Raji (cell line): Measurements from ENCODE around the gene TNNT1.
A peak's percentile ranks its signal among the peaks of the same experiment; 100 is the strongest.

Experiments
- POLR2A ChIP-seq: IDR thresholded peaks from 2 replicates; pipeline ENCODE4 v1.6.1; 2011; ENCODE audit warnings: low read depth, low read length, control low read depth; ENCODE audit not compliant: insufficient read depth

The TNNT1 gene

DNA sequence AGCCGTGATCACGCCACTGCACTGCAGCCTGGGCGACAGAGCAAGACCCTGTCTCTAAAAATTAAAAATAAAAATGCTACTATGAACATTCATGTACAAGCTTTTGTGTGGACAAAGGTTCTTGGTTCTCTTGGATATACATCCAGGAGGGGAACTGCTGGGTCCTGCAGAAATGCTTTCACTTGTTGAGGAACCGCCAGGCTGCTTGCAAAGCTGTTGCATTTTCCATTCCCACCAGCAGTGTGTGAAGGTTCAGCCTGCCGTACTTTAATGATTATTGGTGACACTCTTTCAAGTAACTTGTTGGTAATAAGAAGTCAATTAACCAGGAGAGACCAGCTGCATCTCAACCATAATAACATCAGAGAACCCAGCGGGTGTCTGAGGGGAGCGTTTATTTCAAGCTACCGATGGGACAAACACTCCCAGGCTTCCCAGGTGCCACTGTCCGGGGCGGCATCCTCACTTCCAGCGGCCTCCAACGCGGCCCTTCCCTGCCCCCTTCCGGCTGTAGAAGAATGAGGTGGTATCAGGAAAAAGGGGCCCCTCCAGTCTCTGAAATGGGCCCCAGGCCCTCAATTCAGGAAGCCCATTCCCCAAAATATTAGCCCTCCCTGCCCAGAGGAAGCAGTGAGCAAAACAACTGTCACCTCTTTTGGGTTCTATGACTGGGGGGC lies 16.4 kb downstream of the TNNT1 start:
- TF ChIP-seq POLR2A: no peak

DNA sequence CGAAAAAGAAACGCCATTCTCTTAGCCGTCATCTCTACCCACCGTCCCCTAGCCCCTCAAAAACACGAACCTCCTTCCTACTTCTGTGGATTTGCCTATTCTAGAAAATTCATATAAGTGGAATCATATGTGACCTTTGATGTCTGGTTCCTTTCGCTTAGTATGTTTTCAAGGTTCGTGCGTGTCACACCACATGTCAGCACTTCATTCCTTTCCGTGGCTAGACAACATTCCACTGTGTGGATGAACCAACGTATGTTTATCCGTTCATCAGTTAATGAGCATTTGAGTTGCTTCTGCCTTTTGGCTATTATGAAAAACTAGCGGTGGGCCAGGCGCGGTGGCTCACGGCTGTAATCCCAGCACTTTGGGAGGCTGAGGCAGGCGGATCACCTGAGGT lies 17.6 kb downstream of the TNNT1 start:
- no peak for TF ChIP-seq POLR2A

DNA sequence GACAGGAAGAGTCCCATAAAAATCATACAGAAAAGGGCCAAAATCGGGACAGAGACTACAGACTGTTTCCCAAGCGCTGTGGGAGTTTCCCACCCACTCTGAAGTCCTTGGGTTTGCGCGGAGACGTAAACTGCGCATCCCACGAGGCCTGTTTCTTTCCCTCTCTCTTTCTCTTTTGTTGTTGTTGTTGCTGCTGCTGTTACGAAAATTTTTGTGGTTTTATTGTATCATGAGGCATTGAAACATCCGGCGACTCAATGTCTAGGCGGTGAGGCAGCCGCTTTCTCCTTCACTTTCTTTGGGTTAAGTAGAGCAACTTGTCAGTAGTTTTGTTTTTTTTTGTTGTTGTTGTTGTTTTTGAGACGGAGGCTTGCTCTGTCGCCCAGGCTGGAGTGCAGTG lies 30.0 kb downstream of the TNNT1 start:
- no peak for TF ChIP-seq POLR2A

DNA sequence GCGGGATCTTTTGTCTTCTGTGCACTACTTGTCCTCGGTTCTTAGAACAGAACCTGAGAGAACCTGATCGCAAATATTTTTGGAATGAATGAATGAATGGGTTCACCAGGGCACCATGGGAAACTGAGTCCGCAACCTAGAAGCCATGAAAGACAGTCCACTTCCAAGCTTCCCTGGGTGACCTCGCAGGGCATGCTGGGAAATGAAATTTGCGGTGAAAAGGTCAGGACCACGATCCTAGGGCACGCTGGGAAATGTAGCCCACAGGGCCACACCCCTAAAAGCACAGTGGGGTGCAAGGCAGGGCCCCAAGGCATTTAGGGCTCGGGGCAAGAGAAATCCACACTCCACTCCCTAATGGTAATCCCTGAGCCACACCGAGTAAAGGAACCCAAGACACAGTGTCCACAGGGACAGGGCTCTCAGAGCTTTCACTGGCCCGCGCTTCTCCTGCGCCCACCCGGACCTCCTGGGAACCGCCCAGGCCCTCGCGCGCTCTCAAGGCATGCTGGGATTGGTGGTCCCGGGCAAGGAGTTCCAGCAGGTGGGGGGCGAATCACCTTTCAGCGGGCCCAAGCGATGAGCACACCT lies 30.5 kb downstream of the TNNT1 start:
- TF ChIP-seq POLR2A: no peak

DNA sequence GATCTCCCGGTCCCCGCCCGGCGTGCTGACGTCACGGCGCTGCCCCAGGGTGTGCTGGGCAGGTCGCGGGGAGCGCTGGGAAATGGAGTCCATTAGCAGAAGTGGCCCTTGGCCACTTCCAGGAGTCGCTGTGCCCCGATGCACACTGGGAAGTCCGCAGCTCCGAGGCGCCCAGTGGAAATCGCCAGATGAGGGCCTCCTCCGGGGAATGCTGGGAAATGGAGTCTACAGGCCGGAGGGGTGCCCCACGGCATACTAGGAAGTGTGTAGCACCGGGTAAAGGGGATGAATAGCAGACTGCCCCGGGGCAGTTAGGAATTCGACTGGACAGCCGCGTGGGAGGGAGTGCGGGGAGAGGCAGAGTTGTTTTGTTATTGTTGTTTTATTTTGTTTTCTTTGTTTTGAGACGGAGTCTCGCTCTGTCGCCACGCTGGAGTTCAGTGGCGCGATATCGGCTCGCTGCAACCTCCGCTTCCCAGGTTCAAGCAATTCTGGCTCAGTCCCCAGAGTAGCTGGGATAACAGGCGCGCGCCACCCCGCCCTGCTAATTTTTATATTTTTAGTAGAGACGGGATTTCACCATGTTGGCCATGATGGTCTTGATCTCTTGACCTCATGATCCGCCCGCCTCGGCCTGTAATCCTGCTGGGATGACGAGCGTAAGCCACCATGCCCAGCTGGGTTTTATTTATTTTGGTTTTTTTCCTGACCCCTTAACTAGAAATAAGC lies 31.2 kb downstream of the TNNT1 start:
- peak; percentile 77 for TF ChIP-seq POLR2A

DNA sequence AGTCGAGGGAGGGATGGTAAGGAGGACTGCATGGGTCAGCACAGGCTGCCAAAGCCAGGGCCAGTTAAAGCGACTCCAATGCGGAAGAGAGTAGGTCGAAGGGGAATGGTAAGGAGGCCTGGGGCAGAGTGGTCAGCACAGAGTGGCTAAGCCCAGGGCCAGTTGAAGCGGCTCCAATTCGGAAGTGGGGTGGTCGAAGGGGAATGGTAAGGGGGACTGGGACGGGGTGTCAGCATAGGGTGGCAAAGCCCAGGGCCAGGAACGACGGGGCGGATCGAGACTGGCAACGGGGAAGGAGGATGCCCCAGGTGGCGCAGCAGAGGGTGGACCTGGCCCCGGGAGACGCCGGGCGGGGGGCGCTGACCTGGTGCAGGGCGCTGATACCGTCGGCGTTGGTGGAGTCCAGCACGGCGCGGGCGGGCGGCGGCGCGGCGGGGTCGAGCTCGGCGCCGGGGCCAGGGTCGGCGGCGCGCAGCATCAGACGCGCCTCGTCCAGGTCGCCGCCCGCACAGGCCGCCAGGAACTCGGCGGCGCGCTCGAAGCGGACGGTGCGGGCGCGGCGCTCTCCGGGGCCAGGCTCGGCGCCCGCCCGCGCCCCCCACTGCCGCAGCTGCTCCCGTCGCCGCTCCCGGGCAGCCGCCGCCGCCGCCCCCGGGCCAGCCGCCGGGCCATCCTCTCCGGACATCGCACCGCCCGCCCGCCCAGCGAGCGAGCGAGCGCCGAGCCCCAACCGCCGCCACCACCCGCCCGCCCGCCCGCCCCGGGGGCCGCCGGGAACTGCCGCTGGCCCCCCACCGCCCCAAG lies 31.9 kb downstream of the TNNT1 start, which contains the start of gene PPP1R12C:
TSS of gene PPP1R12C (minus strand) at position 779 of the 804 bp plus-strand sequence. CDS start at position 685, 94 bp downstream.
- 0 out of 2 replicates have a peak, but pooled peaks have one; percentile 6 for TF ChIP-seq POLR2A

DNA sequence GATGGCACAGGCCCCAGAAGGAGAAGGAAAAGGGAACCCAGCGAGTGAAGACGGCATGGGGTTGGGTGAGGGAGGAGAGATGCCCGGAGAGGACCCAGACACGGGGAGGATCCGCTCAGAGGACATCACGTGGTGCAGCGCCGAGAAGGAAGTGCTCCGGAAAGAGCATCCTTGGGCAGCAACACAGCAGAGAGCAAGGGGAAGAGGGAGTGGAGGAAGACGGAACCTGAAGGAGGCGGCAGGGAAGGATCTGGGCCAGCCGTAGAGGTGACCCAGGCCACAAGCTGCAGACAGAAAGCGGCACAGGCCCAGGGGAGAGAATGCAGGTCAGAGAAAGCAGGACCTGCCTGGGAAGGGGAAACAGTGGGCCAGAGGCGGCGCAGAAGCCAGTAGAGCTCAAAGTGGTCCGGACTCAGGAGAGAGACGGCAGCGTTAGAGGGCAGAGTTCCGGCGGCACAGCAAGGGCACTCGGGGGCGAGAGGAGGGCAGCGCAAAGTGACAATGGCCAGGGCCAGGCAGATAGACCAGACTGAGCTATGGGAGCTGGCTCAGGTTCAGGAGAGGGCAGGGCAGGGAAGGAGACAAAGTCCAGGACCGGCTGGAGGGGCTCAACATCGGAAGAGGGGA lies 32.7 kb downstream of the TNNT1 start:
- TF ChIP-seq POLR2A: peak; percentile 59

DNA sequence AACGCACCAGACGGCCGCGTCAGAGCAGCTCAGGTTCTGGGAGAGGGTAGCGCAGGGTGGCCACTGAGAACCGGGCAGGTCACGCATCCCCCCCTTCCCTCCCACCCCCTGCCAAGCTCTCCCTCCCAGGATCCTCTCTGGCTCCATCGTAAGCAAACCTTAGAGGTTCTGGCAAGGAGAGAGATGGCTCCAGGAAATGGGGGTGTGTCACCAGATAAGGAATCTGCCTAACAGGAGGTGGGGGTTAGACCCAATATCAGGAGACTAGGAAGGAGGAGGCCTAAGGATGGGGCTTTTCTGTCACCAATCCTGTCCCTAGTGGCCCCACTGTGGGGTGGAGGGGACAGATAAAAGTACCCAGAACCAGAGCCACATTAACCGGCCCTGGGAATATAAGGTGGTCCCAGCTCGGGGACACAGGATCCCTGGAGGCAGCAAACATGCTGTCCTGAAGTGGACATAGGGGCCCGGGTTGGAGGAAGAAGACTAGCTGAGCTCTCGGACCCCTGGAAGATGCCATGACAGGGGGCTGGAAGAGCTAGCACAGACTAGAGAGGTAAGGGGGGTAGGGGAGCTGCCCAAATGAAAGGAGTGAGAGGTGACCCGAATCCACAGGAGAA lies 33.5 kb downstream of the TNNT1 start:
- TF ChIP-seq POLR2A: no peak

DNA sequence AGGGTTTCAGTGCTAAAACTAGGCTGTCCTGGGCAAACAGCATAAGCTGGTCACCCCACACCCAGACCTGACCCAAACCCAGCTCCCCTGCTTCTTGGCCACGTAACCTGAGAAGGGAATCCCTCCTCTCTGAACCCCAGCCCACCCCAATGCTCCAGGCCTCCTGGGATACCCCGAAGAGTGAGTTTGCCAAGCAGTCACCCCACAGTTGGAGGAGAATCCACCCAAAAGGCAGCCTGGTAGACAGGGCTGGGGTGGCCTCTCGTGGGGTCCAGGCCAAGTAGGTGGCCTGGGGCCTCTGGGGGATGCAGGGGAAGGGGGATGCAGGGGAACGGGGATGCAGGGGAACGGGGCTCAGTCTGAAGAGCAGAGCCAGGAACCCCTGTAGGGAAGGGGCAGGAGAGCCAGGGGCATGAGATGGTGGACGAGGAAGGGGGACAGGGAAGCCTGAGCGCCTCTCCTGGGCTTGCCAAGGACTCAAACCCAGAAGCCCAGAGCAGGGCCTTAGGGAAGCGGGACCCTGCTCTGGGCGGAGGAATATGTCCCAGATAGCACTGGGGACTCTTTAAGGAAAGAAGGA lies 34.4 kb downstream of the TNNT1 start:
- no peak for TF ChIP-seq POLR2A

DNA sequence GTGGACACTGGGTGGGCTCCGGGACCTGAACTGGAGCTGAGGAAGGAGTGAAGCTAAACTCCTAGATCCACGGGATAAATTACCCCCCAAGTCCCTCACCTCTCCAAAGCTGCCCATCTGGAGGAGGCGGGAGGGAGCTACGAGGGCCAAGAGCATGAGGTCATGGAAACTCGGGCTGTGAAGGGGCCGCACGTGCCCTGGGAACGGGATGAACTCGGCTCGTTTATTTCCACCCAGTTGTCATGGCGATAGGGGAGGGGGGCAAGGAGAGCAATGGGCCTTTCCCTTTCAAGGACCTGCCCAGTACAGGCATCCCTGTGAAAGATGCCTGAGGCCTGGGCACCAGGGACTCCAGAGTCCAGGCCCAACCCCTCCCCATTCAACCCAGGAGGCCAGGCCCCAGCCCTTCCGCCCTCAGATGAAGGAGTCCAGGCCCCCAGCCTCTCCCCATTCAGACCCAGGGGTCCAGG lies 35.4 kb downstream of the TNNT1 start:
- no peak for TF ChIP-seq POLR2A

DNA sequence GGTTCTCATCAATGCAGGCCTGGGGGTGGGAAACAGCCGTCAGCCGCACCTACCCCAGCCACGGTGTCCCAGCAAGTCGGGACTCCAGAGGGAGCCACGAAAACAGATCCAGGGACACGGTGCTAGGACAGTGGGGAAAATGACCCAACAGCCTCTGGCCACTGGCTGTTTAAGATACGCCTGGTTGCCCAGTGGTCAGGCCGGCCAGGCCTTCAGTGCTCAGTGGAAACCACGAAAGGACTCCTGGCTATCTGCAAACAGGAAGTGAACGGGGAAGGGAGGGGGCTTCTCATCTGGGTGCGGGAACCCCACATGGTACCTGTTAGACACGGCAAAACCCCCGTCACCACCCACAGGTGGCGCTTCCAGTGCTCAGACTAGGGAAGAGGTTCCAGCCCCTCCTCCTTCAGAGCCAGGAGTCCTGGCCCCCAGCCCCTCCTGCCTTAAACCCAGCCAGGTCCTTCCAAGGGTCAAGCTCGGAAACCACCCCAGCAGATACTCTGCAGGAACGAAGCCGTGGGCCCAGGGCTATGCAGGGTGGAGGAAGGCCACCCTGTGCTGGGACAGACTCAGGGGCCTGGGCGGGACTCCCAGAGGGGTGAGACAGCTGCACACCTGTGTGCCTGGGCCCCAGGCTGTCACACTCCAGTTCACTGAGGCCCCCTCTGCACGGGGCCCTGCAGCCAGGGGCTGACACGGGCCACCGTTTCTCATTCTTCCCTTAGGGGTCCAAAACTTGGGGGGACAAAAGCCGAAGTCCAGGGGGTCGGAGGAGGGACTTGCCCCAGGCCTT lies 36.0 kb downstream of the TNNT1 start:
- TF ChIP-seq POLR2A: no peak

DNA sequence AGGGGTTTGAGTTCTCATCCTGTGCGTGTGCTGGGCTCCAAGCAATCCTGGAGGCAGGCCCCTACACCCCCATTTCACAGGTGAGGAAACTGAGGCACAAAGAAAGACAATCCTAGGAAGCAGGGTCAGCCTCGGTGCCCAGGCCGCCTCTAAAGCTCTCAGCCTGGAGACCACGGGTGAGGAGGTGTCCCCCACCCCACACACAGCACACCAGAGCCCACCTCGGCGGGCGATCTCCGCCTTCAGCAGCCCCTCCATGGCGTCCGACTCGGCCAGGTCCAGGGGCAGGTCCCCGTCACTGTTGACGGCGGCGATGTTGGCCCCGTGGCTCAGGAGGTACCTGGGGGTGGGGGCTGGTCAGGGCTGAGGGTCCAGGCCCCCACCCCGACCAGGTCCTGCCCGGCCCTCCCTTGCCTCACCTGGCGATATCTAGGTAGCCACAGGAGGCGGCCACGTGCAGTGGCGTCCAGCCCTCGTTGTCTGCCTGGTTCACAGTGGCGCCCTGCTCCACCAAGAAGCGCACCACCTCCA lies 36.7 kb downstream of the TNNT1 start:
- TF ChIP-seq POLR2A: no peak
